Astrocyte (in vitro differentiated cells and primary cell): ENCODE results near the gene DCLK1. TPM values are rescaled to one million over a fixed set of nuclear protein-coding genes. Genes with fewer than 3 reads are reported as not detected.
A peak's percentile ranks its signal among the peaks of the same experiment; 100 is the strongest.

Source experiments
- DNase-seq: peaks from one replicate; pipeline ENCODE4 v3.0.0-alpha.2; 2010; ENCODE audit warnings: low read depth
- FAIRE-seq: peaks from 2 replicates; lab custom pipeline; 2011; peaks lifted over from hg19 to GRCh38; lab: Jason Lieb, UNC
- H2AFZ ChIP-seq: 2 replicates; pipeline ENCODE4 v1.6.0; 2012; ENCODE audit warnings: low read depth, low read length, inconsistent platforms
- H3K27ac ChIP-seq: 2 replicates; pipeline ENCODE4 v1.5.1; 2011; ENCODE audit warnings: low read depth, low read length, inconsistent platforms
- H3K27me3 ChIP-seq: 2 replicates; pipeline ENCODE4 v1.6.0; 2011; ENCODE audit warnings: low read length, inconsistent platforms; ENCODE audit not compliant: insufficient read depth
- H3K36me3 ChIP-seq: 2 replicates; pipeline ENCODE4 v1.5.1; 2011; ENCODE audit warnings: low read length, inconsistent platforms; ENCODE audit not compliant: insufficient read depth
- H3K4me1 ChIP-seq: 2 replicates; pipeline ENCODE4 v1.5.1; 2011; ENCODE audit warnings: low read length, inconsistent platforms; ENCODE audit not compliant: insufficient read depth
- H3K4me2 ChIP-seq: 2 replicates; pipeline ENCODE4 v1.6.0; 2012; ENCODE audit warnings: low read length, inconsistent platforms
- H3K4me3 ChIP-seq: 2 replicates; pipeline ENCODE4 v1.5.1; 2011; ENCODE audit warnings: low read depth, mild to moderate bottlenecking, low read length, inconsistent platforms; ENCODE audit not compliant: insufficient read depth
- H3K79me2 ChIP-seq: 2 replicates; pipeline ENCODE4 v1.6.0; 2012; ENCODE audit warnings: mild to moderate bottlenecking, low read length, inconsistent platforms; ENCODE audit not compliant: insufficient read depth
- H3K9ac ChIP-seq: 2 replicates; pipeline ENCODE4 v1.6.0; 2012; ENCODE audit warnings: mild to moderate bottlenecking, low read length, inconsistent platforms
- H3K9me3 ChIP-seq: 2 replicates; pipeline ENCODE4 v1.5.1; 2012; ENCODE audit warnings: low read depth, mild to moderate bottlenecking, low read length, inconsistent platforms; ENCODE audit not compliant: insufficient read depth
- H4K20me1 ChIP-seq: 2 replicates; pipeline ENCODE4 v1.6.0; 2012; ENCODE audit warnings: low read length, inconsistent platforms; ENCODE audit not compliant: insufficient read depth
- H3K27ac Mint-ChIP-seq: one replicate; pipeline ENCODE4 v1.8.0; 2021; ENCODE audit warnings: mild to moderate bottlenecking, mixed read lengths; ENCODE audit not compliant: unreplicated experiment
- H3K27me3 Mint-ChIP-seq: one replicate; pipeline ENCODE4 v1.8.0; 2021; ENCODE audit warnings: low read depth, mixed read lengths; ENCODE audit not compliant: unreplicated experiment
- H3K36me3 Mint-ChIP-seq: one replicate; pipeline ENCODE4 v1.8.0; 2021; ENCODE audit warnings: low read depth, mixed read lengths; ENCODE audit not compliant: unreplicated experiment
- H3K4me1 Mint-ChIP-seq: one replicate; pipeline ENCODE4 v1.8.0; 2021; ENCODE audit warnings: low read depth, mixed read lengths; ENCODE audit not compliant: unreplicated experiment
- H3K4me3 Mint-ChIP-seq: one replicate; pipeline ENCODE4 v1.8.0; 2021; ENCODE audit warnings: mild to moderate bottlenecking, moderate library complexity, mixed read lengths; ENCODE audit not compliant: unreplicated experiment
- H3K9me3 Mint-ChIP-seq: one replicate; pipeline ENCODE4 v1.8.0; 2021; ENCODE audit warnings: mild to moderate bottlenecking, mixed read lengths; ENCODE audit not compliant: unreplicated experiment
- CTCF ChIP-seq: IDR thresholded peaks from 2 replicates; pipeline ENCODE4 v1.5.1; 2011; ENCODE audit warnings: low read depth, mild to moderate bottlenecking, inconsistent platforms, low read length, moderate library complexity; ENCODE audit not compliant: insufficient read depth
- EZH2 ChIP-seq: IDR thresholded peaks from 2 replicates; pipeline ENCODE4 v1.6.1; 2012; ENCODE audit warnings: mild to moderate bottlenecking, low read length, inconsistent platforms; ENCODE audit not compliant: insufficient read depth
- total RNA-seq: library from RNA; stranded (reverse); gene quantifications from 2 replicates; pipeline ENCODE4 v1.2.1, GENCODE V29; 2021

DCLK1 gene
- total RNA-seq, 1 donor from 2014 or later = 4.9 TPM

DNA sequence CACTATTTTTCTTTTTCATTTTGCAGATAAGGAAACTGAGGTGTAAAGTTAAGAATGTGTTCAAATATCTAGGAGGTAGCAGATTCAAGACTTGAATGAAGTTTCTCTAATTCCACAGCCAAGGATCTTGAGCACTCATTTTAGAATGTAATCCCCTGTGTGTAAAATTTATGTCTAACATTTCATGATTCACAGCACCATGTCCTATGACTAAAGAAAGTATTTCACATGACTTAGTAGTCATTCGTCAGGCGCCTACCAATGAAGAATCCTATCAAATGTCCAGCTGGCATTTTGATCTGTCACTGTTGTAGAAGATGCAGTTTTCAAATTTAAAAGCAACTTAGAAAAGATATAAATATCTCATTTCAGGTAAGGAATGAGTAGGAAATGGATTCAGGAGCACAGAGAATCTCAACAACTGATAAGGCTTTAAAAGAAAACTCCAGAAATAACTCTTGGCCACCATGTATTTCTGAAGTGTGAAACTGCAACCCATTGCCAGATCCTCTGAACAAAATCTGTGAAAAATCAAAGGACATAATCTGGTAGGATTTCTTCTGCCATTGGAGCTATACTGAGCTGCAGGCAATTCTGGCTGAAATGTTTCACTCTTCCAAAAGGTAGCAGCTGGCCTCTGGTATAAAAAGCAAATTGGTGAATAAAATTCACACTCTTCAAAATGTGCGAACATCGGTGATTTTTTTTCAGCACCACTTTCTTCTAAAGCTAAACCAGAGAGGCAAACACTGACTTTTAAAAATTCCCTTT lies 92.2 kb downstream of the DCLK1 start:
- Histone ChIP-seq H3K27ac (no peak overlapping the region), H3K4me1 (no peaks in the 10 kb centered on the region), H3K36me3 (no peaks in the 10 kb centered on the region), H3K4me2 (no peak overlapping the region), H3K79me2 (no peaks in the 10 kb centered on the region), H3K27me3 (no peaks in the 10 kb centered on the region), H4K20me1 (no peaks in the 10 kb centered on the region), H3K9me3 (no peaks in the 10 kb centered on the region), H3K9ac (no peak overlapping the region), H3K4me3 (no peak overlapping the region), H2AFZ (no peak overlapping the region)
- no peak overlapping the region for H3K27ac Mint-ChIP-seq
- no peak for TF ChIP-seq CTCF
- H3K27me3 Mint-ChIP-seq = peaks cover 2% of the 10 kb centered on the region
- FAIRE-seq = no peak
- H3K36me3 Mint-ChIP-seq = peaks cover under 1% of the 10 kb centered on the region
- H3K9me3 Mint-ChIP-seq = no peaks in the 10 kb centered on the region
- DNase-seq = no peak
- no peak overlapping the region for H3K4me3 Mint-ChIP-seq
- no peaks in the 10 kb centered on the region for H3K4me1 Mint-ChIP-seq

DNA sequence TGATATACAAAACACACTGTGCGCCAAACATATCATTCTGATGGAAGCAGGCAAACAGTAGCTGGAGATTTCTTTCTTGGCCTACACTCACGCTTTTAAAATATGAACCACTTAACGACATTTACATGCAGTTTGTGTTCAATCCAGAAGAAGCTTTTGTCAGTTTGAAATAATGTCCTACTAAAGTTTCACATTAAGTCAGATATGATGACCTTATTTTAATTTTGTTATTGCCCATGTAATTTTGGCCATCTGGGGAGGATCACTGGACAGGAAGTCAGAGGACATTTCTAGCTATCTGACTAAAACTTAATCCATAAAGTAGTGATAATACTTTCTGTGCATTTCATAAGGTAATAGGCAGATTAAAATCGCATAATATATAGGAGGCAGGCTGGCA lies 98.1 kb downstream of the DCLK1 start:
- H3K9ac ChIP-seq = no peak overlapping the region
- H3K4me3 ChIP-seq = no peak overlapping the region
- H3K9me3 ChIP-seq = no peaks in the 10 kb centered on the region
- H3K9me3 Mint-ChIP-seq = no peaks in the 10 kb centered on the region
- TF ChIP-seq CTCF (no peak), EZH2 (no peak)
- H3K27ac Mint-ChIP-seq = no peak overlapping the region
- no peak for DNase-seq
- H3K4me1 Mint-ChIP-seq = peaks cover 7% of the 10 kb centered on the region
- H4K20me1 ChIP-seq = no peaks in the 10 kb centered on the region
- H2AFZ ChIP-seq = no peak overlapping the region
- peaks cover 32% of the 10 kb centered on the region for H3K4me1 ChIP-seq
- H3K4me3 Mint-ChIP-seq = no peak overlapping the region
- H3K36me3 Mint-ChIP-seq = no peaks in the 10 kb centered on the region
- no peaks in the 10 kb centered on the region for H3K27me3 ChIP-seq
- no peak for FAIRE-seq
- no peak overlapping the region for H3K27ac ChIP-seq
- no peaks in the 10 kb centered on the region for H3K79me2 ChIP-seq
- H3K36me3 ChIP-seq = no peaks in the 10 kb centered on the region
- peaks cover 2% of the 10 kb centered on the region for H3K27me3 Mint-ChIP-seq
- H3K4me2 ChIP-seq = no peak overlapping the region

DNA sequence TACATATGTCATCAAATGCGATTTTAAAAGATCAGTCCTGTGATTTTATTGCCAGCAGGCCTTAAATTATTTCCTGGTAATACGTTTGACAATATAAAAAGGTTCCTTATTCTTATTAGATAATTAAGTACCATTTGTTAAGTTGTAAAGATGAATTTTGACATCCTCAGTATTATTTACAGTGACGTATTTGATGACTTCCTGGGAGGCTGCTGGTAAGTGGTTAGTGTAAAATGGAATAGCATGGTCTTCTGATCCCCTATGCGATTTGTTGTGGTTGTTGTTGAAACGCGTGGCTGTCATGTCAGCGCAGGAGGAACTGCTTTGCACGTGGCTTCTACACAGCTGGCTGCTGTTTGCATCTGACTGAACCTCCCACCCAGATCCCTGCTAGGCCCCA lies 99.7 kb downstream of the DCLK1 start:
- TF ChIP-seq CTCF (no peak), EZH2 (no peak)
- Histone ChIP-seq H3K79me2 (no peaks in the 10 kb centered on the region), H3K27ac (peak overlapping the region; percentile 93), H3K27me3 (no peaks in the 10 kb centered on the region), H3K4me3 (no peak overlapping the region), H4K20me1 (no peaks in the 10 kb centered on the region), H3K4me1 (peaks cover 32% of the 10 kb centered on the region), H3K9me3 (no peaks in the 10 kb centered on the region), H3K4me2 (peak overlapping the region; percentile 69), H3K36me3 (no peaks in the 10 kb centered on the region), H2AFZ (no peak overlapping the region), H3K9ac (peak overlapping the region; percentile 41)
- H3K27ac Mint-ChIP-seq = no peak overlapping the region
- H3K4me3 Mint-ChIP-seq = no peak overlapping the region
- no peaks in the 10 kb centered on the region for H3K9me3 Mint-ChIP-seq
- H3K27me3 Mint-ChIP-seq = peaks cover 2% of the 10 kb centered on the region
- FAIRE-seq (no peak), DNase-seq (peak; percentile 1)
- H3K4me1 Mint-ChIP-seq = peaks cover 7% of the 10 kb centered on the region
- no peaks in the 10 kb centered on the region for H3K36me3 Mint-ChIP-seq
